NCI-H187 (cell line): ENCODE results near the gene GPR158.

ENCODE experiments used
- DNase-seq, 2 experiments: peaks; one replicate each; lab custom pipeline; 2025; lab: John Stamatoyannopoulos, UW

The GPR158 gene

DNA sequence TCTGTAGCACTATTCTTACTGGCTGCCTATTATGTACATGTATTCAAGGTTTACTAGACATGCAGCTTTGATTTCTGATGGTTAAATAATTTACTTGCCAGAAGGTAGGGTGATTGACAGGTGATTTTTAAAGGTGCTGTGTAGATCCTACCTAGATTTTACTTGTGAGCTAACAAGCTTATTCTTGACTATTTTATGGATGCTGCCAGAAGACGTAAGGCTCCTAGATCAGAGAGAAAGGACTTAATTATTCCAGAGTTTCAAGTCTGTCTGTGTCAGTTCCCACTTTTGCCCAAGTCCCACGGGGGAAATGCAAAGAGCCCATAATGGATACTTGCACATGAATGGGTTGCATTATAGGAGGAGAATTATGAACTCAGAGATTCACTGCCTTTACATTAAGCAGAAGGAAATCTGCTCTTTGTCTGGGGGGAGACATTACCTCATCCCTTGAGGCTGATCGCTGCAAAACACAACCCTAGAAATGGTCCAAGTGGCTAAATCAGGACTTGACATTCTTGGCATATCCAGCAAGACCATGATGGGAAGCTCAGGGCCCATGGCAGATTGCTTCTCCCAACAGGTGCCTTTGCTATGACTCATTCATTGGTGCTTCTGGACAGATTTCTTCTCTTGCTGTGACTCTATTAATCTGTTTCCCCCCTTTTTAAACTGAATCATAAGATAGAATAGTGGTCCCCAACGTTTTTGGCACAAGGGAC lies 32.1 kb downstream of the GPR158 start:
- DNase-seq: no peak

- DNase-seq: no peak
Observed at GRCh38 chr10:25209618-25210017, 34.8 kb downstream of the GPR158 start.

DNA sequence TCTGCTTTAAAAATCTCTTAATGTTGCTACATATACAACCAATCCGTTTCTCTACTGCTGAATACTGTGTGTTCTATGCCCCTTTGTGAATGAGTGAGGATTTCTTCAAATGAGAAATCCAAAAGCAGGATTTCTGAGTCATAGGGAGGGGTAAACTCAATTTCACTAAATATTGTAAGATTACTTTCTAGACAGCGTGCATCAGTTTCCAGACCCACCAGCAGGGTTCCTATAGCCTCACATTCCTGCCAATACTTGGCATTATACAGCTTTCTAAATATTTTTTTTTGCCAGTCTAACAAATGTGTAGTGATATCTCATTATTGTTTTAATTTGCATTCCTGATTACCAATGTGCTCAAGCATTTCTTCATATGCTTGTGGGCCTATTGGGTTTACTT lies 35.5 kb downstream of the GPR158 start:
- no peak for DNase-seq

DNA sequence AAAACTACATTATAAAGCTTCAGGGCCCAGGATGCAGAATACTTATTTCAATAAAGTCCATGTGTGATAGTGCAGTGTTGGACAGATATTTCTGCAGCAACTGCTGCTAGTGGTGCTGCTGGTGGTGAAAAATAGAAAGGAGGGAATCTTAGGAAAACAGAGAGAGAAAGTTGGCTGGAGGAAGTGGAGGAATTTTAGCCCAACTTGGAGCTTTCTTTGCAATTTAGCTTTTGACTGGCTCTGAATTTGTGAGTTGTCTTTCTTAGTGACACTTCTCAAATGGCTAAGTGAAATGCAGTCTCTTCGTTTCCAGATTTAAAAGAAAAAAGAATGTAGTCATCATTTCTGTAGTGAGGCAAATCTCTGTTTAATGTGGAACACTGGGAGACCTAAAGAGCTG lies 45.4 kb downstream of the GPR158 start:
- DNase-seq: no peak

DNA sequence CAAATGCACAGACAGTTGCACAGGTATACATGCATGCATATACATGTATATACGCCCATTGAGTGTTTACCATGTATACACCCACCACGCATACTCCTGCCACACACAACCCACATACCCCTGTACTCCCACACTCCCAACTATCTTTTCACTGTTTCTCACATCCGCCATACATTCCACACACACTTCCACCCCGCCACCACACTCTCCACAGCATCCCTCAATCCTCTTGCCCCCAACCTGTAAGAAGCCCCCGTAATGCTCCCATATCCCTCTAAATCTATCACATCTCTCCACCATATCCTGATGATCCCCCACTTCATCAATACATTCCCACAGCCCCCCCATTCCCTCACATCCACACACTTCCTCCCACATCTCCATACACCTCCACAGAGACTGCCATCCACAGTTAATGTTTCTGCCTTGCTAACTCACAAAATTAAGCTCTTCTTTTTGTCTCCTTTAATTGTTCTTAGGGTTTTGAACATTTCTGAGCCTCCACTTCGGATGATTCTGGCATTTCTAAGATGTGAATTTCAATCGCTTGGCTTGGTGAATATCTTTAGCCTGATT lies 47.4 kb downstream of the GPR158 start:
- DNase-seq: no peak

GRCh38 chr10:25226775-25227682 lies 52.2 kb downstream of the GPR158 start:
- peak; percentile 6 for DNase-seq

GRCh38 chr10:25231751-25232150 lies 57.0 kb downstream of the GPR158 start:
- DNase-seq: no peak

- no peak for DNase-seq
Observed at GRCh38 chr10:25232204-25232603, 57.4 kb downstream of the GPR158 start.

DNA sequence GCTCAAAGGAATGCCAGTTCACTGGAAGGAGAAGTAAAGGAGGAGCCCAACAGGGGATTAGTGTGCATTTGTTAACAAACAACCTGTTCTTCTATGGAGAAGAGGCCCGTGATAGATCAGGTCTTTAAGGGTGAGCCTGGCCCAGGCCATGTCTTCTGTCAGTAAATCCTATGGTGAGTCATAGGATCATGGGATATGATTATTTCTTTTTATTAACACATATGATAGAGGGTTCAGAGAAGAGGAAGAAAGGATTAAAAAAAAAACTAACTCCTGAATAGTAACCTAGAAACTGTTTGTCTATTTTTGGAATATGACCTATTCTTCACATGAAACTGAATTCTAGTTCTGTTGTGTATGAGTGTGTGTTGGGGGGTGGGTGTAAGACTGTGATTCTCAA lies 70.4 kb downstream of the GPR158 start:
- DNase-seq: no peak

DNA sequence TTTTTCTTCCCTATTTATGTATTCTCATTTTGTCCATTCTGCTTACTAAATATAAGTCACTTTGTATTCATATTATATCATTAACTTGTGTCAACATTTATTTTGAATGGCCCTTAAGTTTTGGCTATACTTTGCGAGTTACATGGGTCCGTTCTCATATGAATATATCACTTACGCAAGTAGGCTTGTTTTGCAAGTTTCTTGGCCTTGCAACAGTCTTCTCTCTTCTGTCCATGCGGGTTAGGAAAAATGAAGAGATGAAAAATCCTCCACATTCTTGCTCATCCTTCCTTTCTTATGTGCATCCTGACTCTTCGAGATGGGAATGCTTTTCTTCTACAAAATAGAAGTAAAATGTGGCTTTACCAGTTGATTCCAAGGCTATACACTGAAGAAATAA lies 82.8 kb downstream of the GPR158 start:
- DNase-seq: no peak

DNA sequence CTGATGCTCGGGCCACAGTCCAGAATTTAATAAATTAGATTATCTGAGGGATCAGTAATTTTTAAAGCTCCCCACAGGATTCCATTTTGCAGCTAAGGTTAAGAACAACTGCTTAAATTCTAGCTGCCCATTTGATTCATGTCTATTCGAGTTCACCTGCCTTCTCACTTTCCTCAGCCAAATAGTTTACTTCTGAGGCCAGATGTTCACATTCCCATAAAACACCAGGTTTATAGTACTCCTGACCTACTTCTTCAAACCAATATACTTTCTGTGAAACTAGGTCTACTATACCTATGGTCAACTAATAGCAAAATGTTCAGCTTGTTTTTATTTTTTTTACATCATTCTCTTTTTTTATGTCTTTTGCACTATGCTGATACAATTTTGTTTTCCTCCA lies 86.3 kb downstream of the GPR158 start:
- no peak for DNase-seq

- DNase-seq: peak; percentile 2 to 6
Observed at GRCh38 chr10:25261558-25261957, 86.8 kb downstream of the GPR158 start.

DNA sequence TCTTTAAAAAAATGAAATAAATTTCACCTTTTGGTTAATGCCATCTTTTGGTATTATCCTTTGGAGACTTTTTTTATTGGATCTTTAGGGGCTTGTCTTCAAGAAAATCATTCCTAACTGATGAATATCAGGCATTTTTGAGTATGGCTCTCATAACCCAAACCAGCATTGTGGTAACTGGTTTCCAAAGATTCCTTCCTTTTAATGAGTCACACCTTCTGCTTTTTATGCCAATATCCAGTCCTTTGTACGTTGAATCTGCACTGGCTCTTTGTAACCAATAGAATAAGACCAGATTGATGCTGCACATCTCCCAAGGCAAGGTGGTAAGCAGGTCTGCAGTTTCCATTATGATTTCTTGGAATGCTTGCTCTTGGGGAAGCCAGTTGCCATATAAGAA lies 89.1 kb downstream of the GPR158 start:
- no peak for DNase-seq

GRCh38 chr10:25278180-25278579 lies 103.4 kb downstream of the GPR158 start:
- DNase-seq: no peak

DNA sequence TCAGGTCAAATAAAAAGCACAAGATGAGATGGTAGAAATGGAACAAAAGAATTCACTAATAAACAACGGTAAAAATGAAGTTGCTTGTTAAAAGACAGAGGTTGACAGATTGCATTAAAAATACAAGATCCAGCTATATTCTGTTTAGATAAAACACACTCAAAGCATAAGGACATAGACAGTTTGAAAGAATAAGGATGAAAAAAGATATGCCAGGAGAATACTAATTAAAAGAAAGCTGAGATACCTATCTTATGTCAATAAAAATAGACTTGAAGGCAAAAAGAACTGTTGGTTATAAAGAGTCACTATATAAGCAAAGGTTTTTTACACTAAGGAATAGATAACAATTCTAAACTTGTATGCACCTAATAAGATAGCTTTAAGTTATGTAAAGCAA lies 105.3 kb downstream of the GPR158 start:
- DNase-seq: no peak

DNA sequence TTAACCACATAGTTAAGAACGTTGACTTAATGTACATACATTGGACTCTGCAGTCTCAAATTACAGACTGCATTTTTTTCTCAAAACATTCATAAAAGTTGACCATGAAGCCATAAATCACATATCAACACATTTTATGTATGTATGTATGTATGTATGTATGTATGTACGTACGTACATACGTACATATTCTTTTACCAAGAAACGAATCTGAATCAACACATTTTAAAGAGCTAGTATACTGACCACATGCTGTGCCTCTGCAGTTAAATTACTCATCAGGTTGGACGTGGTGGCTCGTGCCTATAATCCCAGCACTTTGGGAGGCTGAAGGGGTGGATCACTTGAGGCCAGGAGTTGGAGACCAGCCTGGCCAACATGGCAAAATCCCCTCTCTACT lies 105.8 kb downstream of the GPR158 start:
- no peak for DNase-seq

DNA sequence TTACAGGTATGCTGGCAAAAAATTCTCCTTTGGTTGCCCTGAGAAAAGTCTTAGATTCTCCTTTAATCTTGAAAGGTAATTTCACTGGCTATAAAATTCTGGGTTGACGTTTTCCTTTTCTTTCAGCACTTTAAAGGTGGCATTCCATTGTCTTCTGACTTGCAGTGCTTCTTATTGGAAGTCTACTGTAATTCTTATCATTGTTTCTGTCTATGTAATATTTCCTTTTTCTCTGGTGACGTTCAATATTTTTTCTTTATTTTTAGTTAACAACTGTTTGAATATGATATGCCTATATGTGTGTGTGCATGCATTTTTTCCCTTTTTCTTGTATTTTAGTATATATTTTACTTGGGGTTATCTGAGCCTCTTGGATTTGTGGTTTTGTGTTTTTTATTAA lies 111.0 kb downstream of the GPR158 start:
- no peak for DNase-seq

DNA sequence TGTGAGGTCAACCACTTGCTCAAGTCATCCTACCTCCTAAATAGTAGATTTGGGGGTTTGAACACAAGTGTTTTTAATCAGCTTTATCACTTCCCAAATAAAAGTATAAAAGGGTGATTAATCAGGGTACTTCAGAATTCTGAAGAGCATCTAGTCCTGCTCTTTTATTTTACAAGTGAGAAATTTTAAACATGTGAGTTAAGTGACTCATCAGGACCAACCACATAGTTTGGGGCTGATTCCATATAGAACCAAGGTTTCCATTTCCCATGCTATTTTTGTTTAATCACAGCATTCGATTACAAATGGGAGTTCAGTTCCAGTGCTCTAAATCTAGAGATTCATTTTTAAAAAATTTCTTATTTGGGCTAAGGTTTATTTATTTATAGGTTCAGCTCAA lies 113.4 kb downstream of the GPR158 start:
- no peak for DNase-seq

GRCh38 chr10:25294032-25294926 lies 119.5 kb downstream of the GPR158 start:
- no peak for DNase-seq

GRCh38 chr10:25296324-25296723 lies 121.5 kb downstream of the GPR158 start:
- DNase-seq: no peak

- DNase-seq: no peak
Observed at GRCh38 chr10:25297466-25297865, 122.7 kb downstream of the GPR158 start.

- DNase-seq: no peak
Observed at GRCh38 chr10:25300073-25300472, 125.3 kb downstream of the GPR158 start.
